SU-DHL-6 (cell line): ENCODE results near the gene AACS.

Experiments
- H2AFZ ChIP-seq: fragments of 200-600 bp; sonication (generic); 2 replicates; pipeline ENCODE4 v1.6.1; 2014; ENCODE audit warnings: low read depth, mild to moderate bottlenecking, moderate library complexity, mixed read lengths, antibody characterized with exemption, low read length; ENCODE audit not compliant: severe bottlenecking
- H3F3A ChIP-seq: fragments of 200-600 bp; shearing (Covaris generic); 2 replicates; pipeline ENCODE4 v1.6.0; 2016; ENCODE audit warnings: antibody characterized with exemption, mild to moderate bottlenecking; ENCODE audit not compliant: insufficient read depth
- H3K27ac ChIP-seq: fragments of 200-600 bp; sonication (generic); 2 replicates; pipeline ENCODE4 v1.5.1; 2016; ENCODE audit warnings: low read depth, mild to moderate bottlenecking, low read length, moderate library complexity, mixed read lengths
- H3K27me3 ChIP-seq: fragments of 200-600 bp; sonication (generic), shearing (Covaris generic); 2 replicates; pipeline ENCODE4 v1.6.0; 2014; ENCODE audit warnings: mild to moderate bottlenecking, low read length
- H3K36me3 ChIP-seq: fragments of 200-600 bp; sonication (generic); 2 replicates; pipeline ENCODE4 v1.6.1; 2014; ENCODE audit warnings: mild to moderate bottlenecking, low read length, mixed read lengths
- H3K4me2 ChIP-seq: fragments of 300-600, 200-600 bp; shearing (Covaris generic), sonication (generic); 2 replicates; pipeline ENCODE4 v1.6.0; 2014; ENCODE audit warnings: low read length, low read depth, mild to moderate bottlenecking; ENCODE audit not compliant: poor library complexity, severe bottlenecking
- H3K4me3 ChIP-seq: fragments of 200-600 bp; sonication (generic); 2 replicates; pipeline ENCODE4 v1.5.1; 2014; ENCODE audit warnings: antibody characterized with exemption, low read length, mild to moderate bottlenecking, mixed read lengths; ENCODE audit not compliant: insufficient read depth, poor library complexity, severe bottlenecking
- H3K79me2 ChIP-seq: fragments of 200-600 bp; sonication (generic); 2 replicates; pipeline ENCODE4 v1.6.1; 2014; ENCODE audit warnings: mild to moderate bottlenecking, low read length, moderate library complexity; ENCODE audit not compliant: insufficient read depth
- H3K9ac ChIP-seq: fragments of 200-600 bp; sonication (generic); 2 replicates; pipeline ENCODE4 v1.7.0; 2014; ENCODE audit warnings: mild to moderate bottlenecking, low read length
- H3K9me2 ChIP-seq: fragments of 200-600 bp; sonication (generic); replicated peaks from 2 replicates; pipeline ENCODE4 v1.6.1; 2014; ENCODE audit warnings: low read length; ENCODE audit not compliant: insufficient read depth
- H3K9me3 ChIP-seq: fragments of 200-600 bp; sonication (generic); 2 replicates; pipeline ENCODE4 v1.6.1; 2014; ENCODE audit warnings: low read length, mixed read lengths; ENCODE audit not compliant: insufficient read depth
- H4K20me1 ChIP-seq: fragments of 200-600 bp; sonication (generic); 2 replicates; pipeline ENCODE4 v1.6.1; 2014; ENCODE audit warnings: low read depth, mild to moderate bottlenecking, antibody characterized with exemption, low read length, moderate library complexity, mixed read lengths
- CTCF ChIP-seq: fragments of 200-600 bp; sonication (generic); IDR thresholded peaks from one replicate; pipeline ENCODE4 v1.5.1; 2017; ENCODE audit warnings: antibody characterized with exemption, mild to moderate bottlenecking, low read length, moderate library complexity; ENCODE audit not compliant: insufficient read depth, poor library complexity, severe bottlenecking
- EZH2phosphoT487 ChIP-seq: fragments of 200-600 bp; sonication (generic), shearing (Covaris generic); conservative IDR thresholded peaks from 2 replicates; pipeline ENCODE4 v1.6.1; 2018; ENCODE audit warnings: mild to moderate bottlenecking, antibody characterized with exemption, low read length, moderate library complexity, mixed read lengths

Gene AACS

GRCh38 chr12:125050446-125050845 lies 14.8 kb upstream of the AACS start:
- H3K27ac ChIP-seq, result no peak overlapping the region
- no peaks in the 10 kb centered on the region for H3K79me2 ChIP-seq
- no peaks in the 10 kb centered on the region for H3K9me3 ChIP-seq
- no peak overlapping the region for H3K4me2 ChIP-seq
- H3K9ac ChIP-seq, result no peak overlapping the region
- H3K9me2 ChIP-seq, result no peaks in the 10 kb centered on the region
- H4K20me1 ChIP-seq, result no peaks in the 10 kb centered on the region
- H3K4me3 ChIP-seq, result no peak overlapping the region
- no peaks in the 10 kb centered on the region for H3K36me3 ChIP-seq
- no peaks in the 10 kb centered on the region for H3K27me3 ChIP-seq
- no peak overlapping the region for H2AFZ ChIP-seq
- no peaks in the 10 kb centered on the region for H3F3A ChIP-seq
- TF ChIP-seq EZH2phosphoT487, result no peak
- TF ChIP-seq CTCF, result no peak

DNA sequence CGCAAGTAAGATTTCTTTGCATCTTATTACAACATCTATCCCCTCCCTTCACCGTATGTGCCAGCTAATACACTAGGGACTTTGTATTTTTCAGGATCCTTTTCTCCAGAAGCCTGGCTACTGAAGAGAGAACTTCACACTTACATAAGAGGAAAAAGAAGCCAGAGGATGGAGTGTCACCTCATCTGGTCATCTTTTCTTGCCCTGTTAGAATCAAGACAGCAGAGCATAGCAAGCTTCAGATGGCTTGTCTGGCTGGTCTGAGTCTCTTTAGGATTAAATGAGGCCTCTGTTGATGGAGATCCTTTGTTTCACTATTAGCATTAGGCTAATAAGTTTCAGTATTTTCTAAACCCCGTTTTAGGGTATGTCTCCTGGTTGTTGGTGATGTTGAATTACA lies 14.4 kb upstream of the AACS start:
- no peaks in the 10 kb centered on the region for H3F3A ChIP-seq
- no peaks in the 10 kb centered on the region for H3K9me3 ChIP-seq
- H4K20me1 ChIP-seq, result no peaks in the 10 kb centered on the region
- H3K36me3 ChIP-seq, result no peaks in the 10 kb centered on the region
- H3K4me2 ChIP-seq, result no peak overlapping the region
- H3K27ac ChIP-seq, result no peak overlapping the region
- no peak overlapping the region for H3K4me3 ChIP-seq
- no peaks in the 10 kb centered on the region for H3K79me2 ChIP-seq
- no peak overlapping the region for H2AFZ ChIP-seq
- TF ChIP-seq CTCF (no peak), EZH2phosphoT487 (no peak)
- H3K27me3 ChIP-seq, result no peaks in the 10 kb centered on the region
- no peak overlapping the region for H3K9ac ChIP-seq
- no peaks in the 10 kb centered on the region for H3K9me2 ChIP-seq

GRCh38 chr12:125053821-125054220 lies 11.4 kb upstream of the AACS start:
- no peak overlapping the region for H2AFZ ChIP-seq

More at GRCh38 chr12:125053821-125054220, 11.4 kb upstream of the AACS start:
- Histone ChIP-seq H3K79me2 (no peaks in the 10 kb centered on the region), H3K27me3 (no peaks in the 10 kb centered on the region), H3K9me2 (no peaks in the 10 kb centered on the region), H3F3A (no peaks in the 10 kb centered on the region), H4K20me1 (no peaks in the 10 kb centered on the region), H3K9ac (no peak overlapping the region), H3K4me3 (no peak overlapping the region), H3K27ac (no peak overlapping the region), H3K4me2 (no peak overlapping the region), H3K9me3 (no peaks in the 10 kb centered on the region), H3K36me3 (no peaks in the 10 kb centered on the region)
- TF ChIP-seq EZH2phosphoT487, result no peak
- no peak for TF ChIP-seq CTCF
